ENCODE data around the gene BEGAIN. TPM values are rescaled to one million over a fixed set of nuclear protein-coding genes. Genes with fewer than 3 reads are reported as not detected.

BEGAIN gene
- total and polyA plus RNA-seq, 9 of the 15 experiments (the other 6 are each of a cell fraction or from before 2014, with no cell fraction given): 0.07 to 0.68 (median 0.55) TPM; not detected in 3

DNA sequence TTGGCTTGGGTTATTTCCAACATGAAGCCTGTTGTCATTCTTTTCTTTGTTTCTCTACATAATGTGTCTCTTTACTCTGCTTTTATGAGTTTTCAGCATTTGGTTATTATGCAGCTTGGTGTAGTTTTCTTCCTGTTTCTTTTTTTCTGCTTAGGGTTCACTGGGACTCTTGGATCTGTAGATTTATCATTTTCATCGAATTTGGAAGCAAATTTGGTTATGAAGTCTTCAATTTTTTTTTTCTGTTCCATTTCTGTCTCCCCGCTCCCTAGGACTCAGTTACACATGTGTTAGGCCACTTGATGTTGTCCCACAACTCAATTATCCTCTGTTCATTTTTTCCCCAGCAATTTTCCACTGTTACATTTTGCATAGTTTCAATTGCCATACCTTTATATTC, 13.8 kb upstream of the BEGAIN start:
- no peaks in the 10 kb centered on the region for H3K79me2 ChIP-seq (ENCODE audit: control insufficient read depth, insufficient read depth, low read length)
- H3K9me3 ChIP-seq (replicated peaks; ENCODE audit: control insufficient read depth, insufficient read depth, low read depth, low read length): no peaks in the 10 kb centered on the region
- DNase-seq (ENCODE audit: extremely low read depth in 1 of 4, low spot score in 3 of 4) (no peak), FAIRE-seq (no peak), ATAC-seq (no peak)
- no peak overlapping the region for H3K4me3 ChIP-seq
- intact Hi-C loops (cut with micrococcal nuclease): no loop called here
- no peaks in the 10 kb centered on the region for H4K20me1 ChIP-seq (replicated peaks; ENCODE audit: control insufficient read depth, insufficient read depth, low read length)
- H3K4me1 ChIP-seq (replicated peaks in 1 of 2; ENCODE audit: control insufficient read depth in 2 of 2, insufficient read depth in 2 of 2, low read length in 2 of 2): peaks cover 6 to 7% of the 10 kb centered on the region in 2 experiments; a peak in 3 of 5 replicates
- no peaks in the 10 kb centered on the region for H3K36me3 ChIP-seq (ENCODE audit: control insufficient read depth, insufficient read depth, low read length)
- no TSS peak for BruUV-seq (replicated peaks)
- no peak overlapping the region for H3K4me2 ChIP-seq (ENCODE audit: insufficient read depth, low read length)
- H2AFZ ChIP-seq (ENCODE audit: low read depth, low read length): no peak overlapping the region
- ChIA-PET POLR2A (no interaction called here), CTCF (ENCODE audit: low intra/inter-chr PET ratio) (no interaction called here)
- 13% methylated on average over 2 of the region's 2 CpGs for WGBS (ENCODE audit: insufficient coverage, low coverage, missing lambda C conversion rate)
- no peaks in the 10 kb centered on the region for H3K9me1 ChIP-seq (ENCODE audit: control insufficient read depth, insufficient read depth, low read length)
- peaks cover 0 to 21% of the 10 kb centered on the region in 2 experiments; a peak in 2 of 5 replicates for H3K27me3 ChIP-seq (ENCODE audit: control insufficient read depth in 2 of 2, insufficient read depth in 2 of 2, low read length in 2 of 2)
- no peak for TF ChIP-seq TAF1 (IDR thresholded peaks at IDR 0.05; ENCODE audit: control insufficient read depth, extremely low read depth, insufficient read depth, low read length, severe bottlenecking)
- no peak for TF ChIP-seq ZNF785 (CRISPR knock-in tag; IDR thresholded peaks at IDR 0.05)
- no peak for TF ChIP-seq CHD4 (IDR thresholded peaks at IDR 0.05; ENCODE audit: insufficient read depth, insufficient replicate concordance, low read depth, low read length, poor library complexity, severe bottlenecking)
- TF ChIP-seq, protein P1, sequence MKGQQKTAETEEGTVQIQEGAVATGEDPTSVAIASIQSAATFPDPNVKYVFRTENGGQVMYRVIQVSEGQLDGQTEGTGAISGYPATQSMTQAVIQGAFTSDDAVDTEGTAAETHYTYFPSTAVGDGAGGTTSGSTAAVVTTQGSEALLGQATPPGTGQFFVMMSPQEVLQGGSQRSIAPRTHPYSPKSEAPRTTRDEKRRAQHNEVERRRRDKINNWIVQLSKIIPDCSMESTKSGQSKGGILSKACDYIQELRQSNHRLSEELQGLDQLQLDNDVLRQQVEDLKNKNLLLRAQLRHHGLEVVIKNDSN (CRISPR knock-in tag; IDR thresholded peaks at IDR 0.05): no peak
- no peak for TF ChIP-seq E2F3 (CRISPR knock-in tag; IDR thresholded peaks at IDR 0.05)
- TF ChIP-seq MEF2A (IDR thresholded peaks at IDR 0.05; ENCODE audit: control insufficient read depth, low read depth, low read length): no peak
- TF ChIP-seq NFATC3 (IDR thresholded peaks at IDR 0.05): no peak
- TF ChIP-seq TRIM24 (IDR thresholded peaks at IDR 0.05): no peak
- TF ChIP-seq CBX1 (IDR thresholded peaks at IDR 0.05; ENCODE audit: low read depth): no peak
- TF ChIP-seq BRF1 (IDR thresholded peaks at IDR 0.05; ENCODE audit: borderline replicate concordance, extremely low read depth, insufficient read length): no peak
- no peak for TF ChIP-seq ZNF311 (CRISPR knock-in tag; IDR thresholded peaks at IDR 0.05)
- TF ChIP-seq, protein P2, sequence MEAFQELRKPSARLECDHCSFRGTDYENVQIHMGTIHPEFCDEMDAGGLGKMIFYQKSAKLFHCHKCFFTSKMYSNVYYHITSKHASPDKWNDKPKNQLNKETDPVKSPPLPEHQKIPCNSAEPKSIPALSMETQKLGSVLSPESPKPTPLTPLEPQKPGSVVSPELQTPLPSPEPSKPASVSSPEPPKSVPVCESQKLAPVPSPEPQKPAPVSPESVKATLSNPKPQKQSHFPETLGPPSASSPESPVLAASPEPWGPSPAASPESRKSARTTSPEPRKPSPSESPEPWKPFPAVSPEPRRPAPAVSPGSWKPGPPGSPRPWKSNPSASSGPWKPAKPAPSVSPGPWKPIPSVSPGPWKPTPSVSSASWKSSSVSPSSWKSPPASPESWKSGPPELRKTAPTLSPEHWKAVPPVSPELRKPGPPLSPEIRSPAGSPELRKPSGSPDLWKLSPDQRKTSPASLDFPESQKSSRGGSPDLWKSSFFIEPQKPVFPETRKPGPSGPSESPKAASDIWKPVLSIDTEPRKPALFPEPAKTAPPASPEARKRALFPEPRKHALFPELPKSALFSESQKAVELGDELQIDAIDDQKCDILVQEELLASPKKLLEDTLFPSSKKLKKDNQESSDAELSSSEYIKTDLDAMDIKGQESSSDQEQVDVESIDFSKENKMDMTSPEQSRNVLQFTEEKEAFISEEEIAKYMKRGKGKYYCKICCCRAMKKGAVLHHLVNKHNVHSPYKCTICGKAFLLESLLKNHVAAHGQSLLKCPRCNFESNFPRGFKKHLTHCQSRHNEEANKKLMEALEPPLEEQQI (IDR thresholded peaks at IDR 0.05): no peak
- TF ChIP-seq, protein P3, sequence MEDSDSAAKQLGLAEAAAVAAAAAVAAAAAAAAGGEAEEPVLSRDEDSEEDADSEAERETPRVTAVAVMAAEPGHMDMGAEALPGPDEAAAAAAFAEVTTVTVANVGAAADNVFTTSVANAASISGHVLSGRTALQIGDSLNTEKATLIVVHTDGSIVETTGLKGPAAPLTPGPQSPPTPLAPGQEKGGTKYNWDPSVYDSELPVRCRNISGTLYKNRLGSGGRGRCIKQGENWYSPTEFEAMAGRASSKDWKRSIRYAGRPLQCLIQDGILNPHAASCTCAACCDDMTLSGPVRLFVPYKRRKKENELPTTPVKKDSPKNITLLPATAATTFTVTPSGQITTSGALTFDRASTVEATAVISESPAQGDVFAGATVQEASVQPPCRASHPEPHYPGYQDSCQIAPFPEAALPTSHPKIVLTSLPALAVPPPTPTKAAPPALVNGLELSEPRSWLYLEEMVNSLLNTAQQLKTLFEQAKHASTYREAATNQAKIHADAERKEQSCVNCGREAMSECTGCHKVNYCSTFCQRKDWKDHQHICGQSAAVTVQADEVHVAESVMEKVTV (CRISPR knock-in tag; IDR thresholded peaks at IDR 0.05): no peak
- no peak overlapping the region for H3K9ac ChIP-seq (ENCODE audit: insufficient read depth in 1 of 2, low read depth in 2 of 2, low read length in 2 of 2)
- no peak overlapping the region for H3K27ac ChIP-seq (ENCODE audit: extremely low read depth, low read depth, low read length)
- in situ Hi-C loops (cut with MboI): no loop called here

All from K562 (cell line).